ENCODE results near the gene SPATA6L. TPM values are rescaled to one million over a fixed set of nuclear protein-coding genes. Genes with fewer than 3 reads are reported as not detected.

Gene SPATA6L
- polyA plus RNA-seq, 1 of the 3 experiments (the other 2 are of a cell fraction) = 0.44 TPM

- H3K27ac ChIP-seq (ENCODE audit: low read depth in 2 of 2, low read length in 1 of 2) = peak overlapping the region; percentile 96 to 97
- no peaks in the 10 kb centered on the region for H4K20me1 ChIP-seq (ENCODE audit: insufficient read depth)
- TF ChIP-seq EZH2phosphoT487 (IDR thresholded peaks at IDR 0.05; ENCODE audit: borderline replicate concordance, low read depth) = no peak
- TF ChIP-seq MAX (IDR thresholded peaks at IDR 0.05; ENCODE audit: low read depth) = 0 out of 2 replicates have a peak, but pooled peaks have one; percentile 16
- H3K27me3 ChIP-seq (ENCODE audit: insufficient read depth) = no peaks in the 10 kb centered on the region
- no peaks in the 10 kb centered on the region for H3K9me3 ChIP-seq
- no peaks in the 10 kb centered on the region for H3K9me2 ChIP-seq
- no peak for DNase-seq
- H3K9ac ChIP-seq = peak overlapping the region; percentile 91
- peaks cover 49% of the 10 kb centered on the region for H3K79me2 ChIP-seq (ENCODE audit: insufficient read depth)
- 2% methylated on average over 10 of the region's 10 CpGs for WGBS (ENCODE audit: low lambda C conversion rate)
- CTCF ChIA-PET = interaction anchor here (1.3 to 1.4 kb wide), 2 partner anchors 18 to 60 kb away, joined by 3 to 6 read pairs; partner anchors contain the start of gene PLPP6
- H3K4me1 ChIP-seq (ENCODE audit: control insufficient read depth in 1 of 2, insufficient read depth in 2 of 2, low read depth in 1 of 2, low read length in 1 of 2) = peaks cover 3 to 5% of the 10 kb centered on the region in 2 experiments; a peak in 3 of 4 replicates
- POLR2A ChIA-PET = interaction anchor here (1.4 kb wide), 1 partner anchor 14 kb away, joined by 17 read pairs; the partner anchor contains the start of gene SPATA6L
- H3K4me3 ChIP-seq (ENCODE audit: low read depth in 2 of 2, low read length in 1 of 2) = peak overlapping the region; percentile 80 to 85
- peak overlapping the region; percentile 81 for H2AFZ ChIP-seq (ENCODE audit: low read depth)
- peak overlapping the region; percentile 95 for H3K4me2 ChIP-seq
- H3F3A ChIP-seq (replicated peaks; ENCODE audit: insufficient read depth) = peaks cover 14% of the 10 kb centered on the region
- H3K36me3 ChIP-seq (replicated peaks in 1 of 2; ENCODE audit: control insufficient read depth in 1 of 2, insufficient read depth in 2 of 2, low read length in 1 of 2) = peaks cover 4 to 8% of the 10 kb centered on the region in 2 experiments
Observed at GRCh38 chr9:4680173-4680525, 13.9 kb upstream of the SPATA6L start.

GRCh38 chr9:4679268-4680172 is 13.2 kb upstream of the SPATA6L start, which contains the start of gene CDC37L1:
TSS of gene CDC37L1 (plus strand) at chr9:4679569. CDS start at chr9:4679768, 199 bp downstream.
- Histone ChIP-seq H3K36me3 (replicated peaks in 1 of 2; ENCODE audit: control insufficient read depth in 1 of 2, insufficient read depth in 2 of 2, low read length in 1 of 2) (peaks cover 0 to 3% of the 10 kb centered on the region in 2 experiments), H2AFZ (ENCODE audit: low read depth) (peak within 1 kb of the TSS; percentile 88), H3K9me3 (no peaks in the 10 kb centered on the region), H3K4me2 (peak within 1 kb of the TSS; percentile 95), H3K27me3 (ENCODE audit: insufficient read depth) (no peaks in the 10 kb centered on the region), H3K9ac (peak within 1 kb of the TSS; percentile 91), H3K9me2 (no peaks in the 10 kb centered on the region), H4K20me1 (ENCODE audit: insufficient read depth) (no peaks in the 10 kb centered on the region), H3K27ac (ENCODE audit: low read depth in 2 of 2, low read length in 1 of 2) (peak within 1 kb of the TSS; percentile 96 to 97), H3F3A (replicated peaks; ENCODE audit: insufficient read depth) (peaks cover 14% of the 10 kb centered on the region), H3K79me2 (ENCODE audit: insufficient read depth) (peaks cover 48% of the 10 kb centered on the region), H3K4me3 (ENCODE audit: low read depth in 2 of 2, low read length in 1 of 2) (peak within 1 kb of the TSS; percentile 80 to 85), H3K4me1 (ENCODE audit: control insufficient read depth in 1 of 2, insufficient read depth in 2 of 2, low read depth in 1 of 2, low read length in 1 of 2) (peaks cover 3 to 5% of the 10 kb centered on the region in 2 experiments; a peak in 3 of 4 replicates)
- 2% methylated on average over 24 of the region's 66 CpGs for WGBS (ENCODE audit: low lambda C conversion rate)
- DNase-seq = peak; percentile 93
- CTCF ChIA-PET = interaction anchor here (0.6 to 1.4 kb wide), 3 partner anchors 17 to 113 kb away, joined by 3 to 6 read pairs (median 3); partner anchors contain the start of genes PLPP6 and RCL1
- POLR2A ChIA-PET = interaction anchor here (1.0 to 1.4 kb wide), 6 partner anchors 14 to 61 kb away, joined by 3 to 17 read pairs (median 5); partner anchors contain the start of genes PLPP6 and SPATA6L
- TF ChIP-seq SMC3 (IDR thresholded peaks at IDR 0.05; ENCODE audit: low read depth, low read length) (no peak), USF1 (IDR thresholded peaks at IDR 0.05; ENCODE audit: borderline replicate concordance, low read depth) (no peak; the same call in 1 of the 2 replicates), FOSL2 (IDR thresholded peaks at IDR 0.05; ENCODE audit: borderline replicate concordance, low read depth) (no peak; the same call in 1 of the 2 replicates), MAX (IDR thresholded peaks at IDR 0.05; ENCODE audit: low read depth) (peak; percentile 73; the same call in 1 of the 2 replicates), IRF3 (IDR thresholded peaks at IDR 0.05; ENCODE audit: low read depth, low read length) (no peak), NRF1 (IDR thresholded peaks at IDR 0.05; ENCODE audit: low read depth, low read length) (no peak), YY1 (IDR thresholded peaks at IDR 0.05; ENCODE audit: low read depth) (peak; percentile 72; the same call in 1 of the 2 replicates), CHD2 (IDR thresholded peaks at IDR 0.05; ENCODE audit: low read length, partially characterized antibody) (peak; percentile 64), MXI1 (IDR thresholded peaks at IDR 0.05; ENCODE audit: low read depth, low read length) (peak; percentile 80), RCOR1 (IDR thresholded peaks at IDR 0.05; ENCODE audit: low read length) (0 out of 2 replicates have a peak, but pooled peaks have one; percentile 48), EZH2phosphoT487 (IDR thresholded peaks at IDR 0.05; ENCODE audit: borderline replicate concordance, low read depth) (no peak), TAF1 (IDR thresholded peaks at IDR 0.05; ENCODE audit: borderline replicate concordance, low read depth, low read length) (peak; percentile 97), REST (IDR thresholded peaks at IDR 0.05; ENCODE audit: low read depth, low read length) (no peak; the same call in 1 of the 2 replicates), RAD21 (IDR thresholded peaks at IDR 0.05; ENCODE audit: low read length) (no peak)

All from SK-N-SH (cell line).